Colonic mucosa (tissue), 4 donors: ENCODE data around the gene MYCBP. TPM values are rescaled to one million over a fixed set of nuclear protein-coding genes. Genes with fewer than 3 reads are reported as not detected.
"Not testable (repeated sequence)": the region's sequence is repeated elsewhere in the genome, so short reads cannot be mapped to it uniquely, and the experiment has no call there.

Experiments used
- DNase-seq: peaks from one replicate; pipeline ENCODE4 v3.0.0-alpha.2; 2020
- H3K27ac ChIP-seq: fragments of 200-600 bp; one replicate; pipeline ENCODE4 v1.8.0; 2021
- H3K27me3 ChIP-seq: fragments of 200-600 bp; one replicate; pipeline ENCODE4 v1.8.0; 2021
- H3K36me3 ChIP-seq: fragments of 200-600 bp; one replicate; pipeline ENCODE4 v1.8.0; 2021
- H3K4me1 ChIP-seq: fragments of 200-600 bp; one replicate; pipeline ENCODE4 v1.8.0; 2021; ENCODE audit warnings: mild to moderate bottlenecking
- H3K4me3 ChIP-seq: fragments of 200-600 bp; one replicate; pipeline ENCODE4 v1.8.0; 2021
- H3K9ac ChIP-seq, 2 donors: one replicate each; pipeline ENCODE4 v1.7.0; 2013; ENCODE audit warnings: control low read depth in 2 of 2, low read depth in 2 of 2, low read length in 2 of 2
- H3K9me3 ChIP-seq: fragments of 200-600 bp; one replicate; pipeline ENCODE4 v1.8.0; 2021
- CTCF ChIP-seq: fragments of 200-600 bp; IDR thresholded peaks from one replicate; pipeline ENCODE4 v1.8.0; 2022; ENCODE audit warnings: antibody characterized with exemption, mild to moderate bottlenecking
- intact Hi-C: fragments of 100-400 bp; cut with DNase I; formaldehyde crosslinking; loops from one replicate; pipeline ENCODE4 v1.14.1; 2022
- total RNA-seq, 2 donors: library from RNA; stranded (reverse); fragmentation: NEBNext Ultra II Directional in 1 of 2; extraction: Animal tissue kit (Norgen Biotek cat#: 25700) in 1 of 2; gene quantifications; one replicate each; pipeline ENCODE4 v1.2.1, GENCODE V29; 2021
- donor health status: healthy.
- donor health status: DM: no; HTN: no; CAD: no.
- donor health status: DM: no; HTN: no; CAD: no.

MYCBP gene
- total RNA-seq, 2 donors from 2014 or later = 42.0 to 55.1 TPM

GRCh38 chr1:38852780-38853179 is 20.4 kb downstream of the MYCBP start:
- intact Hi-C loops = loop anchor here (10.0 kb wide), 1 partner anchor 232 kb away; no protein-coding TSS in a partner anchor
- no peak overlapping the region for H3K9ac ChIP-seq
- no peak for DNase-seq
- no peak overlapping the region for H3K4me3 ChIP-seq
- no peaks in the 10 kb centered on the region for H3K9me3 ChIP-seq
- no peak for TF ChIP-seq CTCF
- no peaks in the 10 kb centered on the region for H3K27me3 ChIP-seq
- H3K36me3 ChIP-seq = peaks cover 3% of the 10 kb centered on the region
- peaks cover 8% of the 10 kb centered on the region for H3K4me1 ChIP-seq
- no peak overlapping the region for H3K27ac ChIP-seq

DNA sequence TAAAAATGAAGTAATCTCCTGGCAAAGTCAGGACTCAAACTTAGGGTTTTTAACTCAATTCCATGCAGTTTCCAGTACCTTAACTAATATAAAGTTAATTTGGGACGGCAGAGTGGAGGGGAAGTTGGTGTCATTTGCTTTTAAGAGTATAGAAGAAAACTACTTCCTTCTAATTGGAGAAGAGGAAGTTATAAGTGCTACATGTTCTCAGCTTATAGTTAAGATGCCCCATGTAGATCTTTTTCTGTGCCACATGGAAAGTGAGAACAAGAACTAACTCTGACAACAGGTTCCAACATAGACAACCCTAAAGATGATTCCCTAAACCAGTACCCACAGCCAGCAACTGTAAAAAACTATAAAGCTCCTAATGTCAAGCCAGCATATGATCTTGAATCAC is 25.1 kb downstream of the MYCBP start:
- no peaks in the 10 kb centered on the region for H3K27me3 ChIP-seq
- no peak for TF ChIP-seq CTCF
- H3K9me3 ChIP-seq = no peaks in the 10 kb centered on the region
- no peaks in the 10 kb centered on the region for H3K4me1 ChIP-seq
- no peak overlapping the region for H3K4me3 ChIP-seq
- no peak overlapping the region for H3K9ac ChIP-seq
- H3K36me3 ChIP-seq = peaks cover 9% of the 10 kb centered on the region
- intact Hi-C loops = no loop called here
- H3K27ac ChIP-seq = no peak overlapping the region
- DNase-seq = no peak

GRCh38 chr1:38846210-38846609 is 26.9 kb downstream of the MYCBP start:
- DNase-seq = no peak
- peaks cover 9% of the 10 kb centered on the region for H3K36me3 ChIP-seq
- intact Hi-C loops = no loop called here
- H3K9ac ChIP-seq = no peak overlapping the region
- no peaks in the 10 kb centered on the region for H3K27me3 ChIP-seq
- TF ChIP-seq CTCF = no peak
- H3K4me3 ChIP-seq = no peak overlapping the region
- no peaks in the 10 kb centered on the region for H3K9me3 ChIP-seq
- H3K4me1 ChIP-seq = no peaks in the 10 kb centered on the region
- no peak overlapping the region for H3K27ac ChIP-seq

- H3K9ac ChIP-seq, H3K36me3 ChIP-seq, H3K4me1 ChIP-seq, intact Hi-C loops, H3K27ac ChIP-seq, H3K4me3 ChIP-seq, H3K9me3 ChIP-seq, DNase-seq, H3K27me3 ChIP-seq: not testable (repeated sequence)
These were observed 28.1 kb downstream of the MYCBP start for GRCh38 chr1:38845088-38845487.

DNA sequence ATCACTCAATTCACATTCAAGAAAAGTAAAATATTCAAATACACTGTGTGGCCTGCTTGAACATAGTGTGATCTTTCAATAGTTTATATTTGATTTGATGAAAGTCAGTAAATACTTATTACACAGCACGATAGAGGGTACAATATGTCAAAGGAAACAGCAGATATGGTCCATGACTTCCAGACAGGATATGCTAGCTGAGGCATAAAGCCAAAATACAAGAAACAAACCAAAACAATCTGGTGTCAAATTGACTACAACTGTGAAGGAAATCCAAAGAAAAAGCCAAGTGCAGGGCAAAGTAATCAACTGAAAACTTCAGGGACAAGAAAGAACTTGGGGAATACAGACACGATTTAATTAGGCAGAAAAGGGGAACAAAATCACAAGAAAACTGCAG is 32.9 kb downstream of the MYCBP start:
- intact Hi-C loops = no loop called here

GRCh38 chr1:38839363-38839762 is 33.8 kb downstream of the MYCBP start:
- H3K4me3 ChIP-seq = no peak overlapping the region
- H3K9me3 ChIP-seq = no peaks in the 10 kb centered on the region
- H3K4me1 ChIP-seq = no peaks in the 10 kb centered on the region
- no peak overlapping the region for H3K27ac ChIP-seq
- H3K27me3 ChIP-seq = no peaks in the 10 kb centered on the region
- TF ChIP-seq CTCF = no peak
- H3K36me3 ChIP-seq = peaks cover 6% of the 10 kb centered on the region
- no peak overlapping the region for H3K9ac ChIP-seq
- intact Hi-C loops = loop anchor here (5.0 kb wide), 2 partner anchors 232 to 797 kb away; no protein-coding TSS in a partner anchor
- no peak for DNase-seq

More for the DNA sequence above, 32.9 kb downstream of the MYCBP start:
- Histone ChIP-seq H3K4me1 (no peaks in the 10 kb centered on the region), H3K27ac (no peak overlapping the region), H3K4me3 (no peak overlapping the region), H3K27me3 (no peaks in the 10 kb centered on the region), H3K9ac (no peak overlapping the region), H3K36me3 (peaks cover 6% of the 10 kb centered on the region), H3K9me3 (no peaks in the 10 kb centered on the region)
- TF ChIP-seq CTCF = no peak
- DNase-seq = no peak

- H3K4me3 ChIP-seq, H3K4me1 ChIP-seq, H3K36me3 ChIP-seq, H3K27ac ChIP-seq, DNase-seq, H3K9me3 ChIP-seq, H3K27me3 ChIP-seq, H3K9ac ChIP-seq: not testable (repeated sequence)
- intact Hi-C loops = loop anchor here (5.0 kb wide), 2 partner anchors 229 to 794 kb away; no protein-coding TSS in a partner anchor
These were observed 36.8 kb downstream of the MYCBP start for GRCh38 chr1:38836316-38836715.
